ENCODE data around the gene STOX1. TPM values are rescaled to one million over a fixed set of nuclear protein-coding genes. Genes with fewer than 3 reads are reported as not detected.

Gene STOX1
- total and polyA plus RNA-seq, 2 of the 13 experiments (the other 11 are each of a cell fraction or from before 2014, with no cell fraction given) = 2.5 to 6.0 TPM

GRCh38 chr10:68901105-68901927 is 74.0 kb downstream of the STOX1 start, which contains the start of gene DDX50 (continued):
- TF ChIP-seq, protein P1, sequence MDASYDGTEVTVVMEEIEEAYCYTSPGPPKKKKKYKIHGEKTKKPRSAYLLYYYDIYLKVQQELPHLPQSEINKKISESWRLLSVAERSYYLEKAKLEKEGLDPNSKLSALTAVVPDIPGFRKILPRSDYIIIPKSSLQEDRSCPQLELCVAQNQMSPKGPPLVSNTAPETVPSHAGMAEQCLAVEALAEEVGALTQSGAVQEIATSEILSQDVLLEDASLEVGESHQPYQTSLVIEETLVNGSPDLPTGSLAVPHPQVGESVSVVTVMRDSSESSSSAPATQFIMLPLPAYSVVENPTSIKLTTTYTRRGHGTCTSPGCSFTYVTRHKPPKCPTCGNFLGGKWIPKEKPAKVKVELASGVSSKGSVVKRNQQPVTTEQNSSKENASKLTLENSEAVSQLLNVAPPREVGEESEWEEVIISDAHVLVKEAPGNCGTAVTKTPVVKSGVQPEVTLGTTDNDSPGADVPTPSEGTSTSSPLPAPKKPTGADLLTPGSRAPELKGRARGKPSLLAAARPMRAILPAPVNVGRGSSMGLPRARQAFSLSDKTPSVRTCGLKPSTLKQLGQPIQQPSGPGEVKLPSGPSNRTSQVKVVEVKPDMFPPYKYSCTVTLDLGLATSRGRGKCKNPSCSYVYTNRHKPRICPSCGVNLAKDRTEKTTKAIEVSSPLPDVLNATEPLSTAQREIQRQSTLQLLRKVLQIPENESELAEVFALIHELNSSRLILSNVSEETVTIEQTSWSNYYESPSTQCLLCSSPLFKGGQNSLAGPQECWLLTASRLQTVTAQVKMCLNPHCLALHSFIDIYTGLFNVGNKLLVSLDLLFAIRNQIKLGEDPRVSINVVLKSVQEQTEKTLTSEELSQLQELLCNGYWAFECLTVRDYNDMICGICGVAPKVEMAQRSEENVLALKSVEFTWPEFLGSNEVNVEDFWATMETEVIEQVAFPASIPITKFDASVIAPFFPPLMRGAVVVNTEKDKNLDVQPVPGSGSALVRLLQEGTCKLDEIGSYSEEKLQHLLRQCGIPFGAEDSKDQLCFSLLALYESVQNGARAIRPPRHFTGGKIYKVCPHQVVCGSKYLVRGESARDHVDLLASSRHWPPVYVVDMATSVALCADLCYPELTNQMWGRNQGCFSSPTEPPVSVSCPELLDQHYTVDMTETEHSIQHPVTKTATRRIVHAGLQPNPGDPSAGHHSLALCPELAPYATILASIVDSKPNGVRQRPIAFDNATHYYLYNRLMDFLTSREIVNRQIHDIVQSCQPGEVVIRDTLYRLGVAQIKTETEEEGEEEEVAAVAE (CRISPR knock-in tag; IDR thresholded peaks at IDR 0.05; ENCODE audit: borderline replicate concordance) = 0 out of 2 replicates have a peak, but pooled peaks have one; percentile 4
- TF ChIP-seq ZNF589 (CRISPR knock-in tag; conservative IDR thresholded peaks at IDR 0.05) (0 out of 2 replicates have a peak, but pooled peaks have one; percentile 18), AKAP8 (CRISPR knock-in tag; IDR thresholded peaks at IDR 0.05) (0 out of 2 replicates have a peak, but pooled peaks have one; percentile 60), NFYC (CRISPR knock-in tag; IDR thresholded peaks at IDR 0.05) (peak; percentile 92), HOXA7 (CRISPR knock-in tag; IDR thresholded peaks at IDR 0.05) (peak; percentile 87; the same call in 1 of the 2 replicates), RAD21 (CRISPR knock-in tag; IDR thresholded peaks at IDR 0.05) (0 out of 2 replicates have a peak, but pooled peaks have one; percentile 8), MYPOP (CRISPR knock-in tag; IDR thresholded peaks at IDR 0.05) (peak; percentile 79), PAWR (CRISPR knock-in tag; IDR thresholded peaks at IDR 0.05; ENCODE audit: borderline replicate concordance) (0 out of 2 replicates have a peak, but pooled peaks have one; percentile 24), MEIS2 (CRISPR knock-in tag; IDR thresholded peaks at IDR 0.05) (peak; percentile 68; the same call in 1 of the 2 replicates), CREM (IDR thresholded peaks at IDR 0.05) (peak; percentile 97), CREM (CRISPR knock-in tag; IDR thresholded peaks at IDR 0.05) (no peak), MAZ (IDR thresholded peaks at IDR 0.05; ENCODE audit: borderline replicate concordance, low read depth, low read length) (no peak), MAZ (CRISPR knock-in tag; IDR thresholded peaks at IDR 0.05; ENCODE audit: low read depth) (peak; percentile 80), SNAI1 (CRISPR knock-in tag; IDR thresholded peaks at IDR 0.05; ENCODE audit: borderline replicate concordance) (peak; percentile 1; the same call in 1 of the 2 replicates), CREB1 (IDR thresholded peaks at IDR 0.05) (peak; percentile 91), CREB1 (CRISPR knock-in tag; IDR thresholded peaks at IDR 0.05) (peak; percentile 97), ZNF432 (CRISPR knock-in tag; IDR thresholded peaks at IDR 0.05; ENCODE audit: borderline replicate concordance) (no peak), SIN3A (IDR thresholded peaks at IDR 0.05; ENCODE audit: borderline replicate concordance, low read depth, low read length) (peak; percentile 68; the same call in 1 of the 2 replicates), FOXK2 (IDR thresholded peaks at IDR 0.05) (peak; percentile 42; the same call in 1 of the 2 replicates), ZNF749 (CRISPR knock-in tag; IDR thresholded peaks at IDR 0.05; ENCODE audit: borderline replicate concordance) (peak; percentile 47; the same call in 1 of the 2 replicates), ZNF83 (CRISPR knock-in tag; IDR thresholded peaks at IDR 0.05; ENCODE audit: borderline replicate concordance) (0 out of 2 replicates have a peak, but pooled peaks have one; percentile 74)
- TF ChIP-seq, protein P2, sequence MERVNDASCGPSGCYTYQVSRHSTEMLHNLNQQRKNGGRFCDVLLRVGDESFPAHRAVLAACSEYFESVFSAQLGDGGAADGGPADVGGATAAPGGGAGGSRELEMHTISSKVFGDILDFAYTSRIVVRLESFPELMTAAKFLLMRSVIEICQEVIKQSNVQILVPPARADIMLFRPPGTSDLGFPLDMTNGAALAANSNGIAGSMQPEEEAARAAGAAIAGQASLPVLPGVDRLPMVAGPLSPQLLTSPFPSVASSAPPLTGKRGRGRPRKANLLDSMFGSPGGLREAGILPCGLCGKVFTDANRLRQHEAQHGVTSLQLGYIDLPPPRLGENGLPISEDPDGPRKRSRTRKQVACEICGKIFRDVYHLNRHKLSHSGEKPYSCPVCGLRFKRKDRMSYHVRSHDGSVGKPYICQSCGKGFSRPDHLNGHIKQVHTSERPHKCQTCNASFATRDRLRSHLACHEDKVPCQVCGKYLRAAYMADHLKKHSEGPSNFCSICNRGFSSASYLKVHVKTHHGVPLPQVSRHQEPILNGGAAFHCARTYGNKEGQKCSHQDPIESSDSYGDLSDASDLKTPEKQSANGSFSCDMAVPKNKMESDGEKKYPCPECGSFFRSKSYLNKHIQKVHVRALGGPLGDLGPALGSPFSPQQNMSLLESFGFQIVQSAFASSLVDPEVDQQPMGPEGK (CRISPR knock-in tag; IDR thresholded peaks at IDR 0.05) = peak; percentile 67
